ENCODE data around the gene TMC5.

GRCh38 chr16:19415918-19416317 lies 1.8 kb upstream of the TMC5 start:
- TF ChIP-seq RCOR1 (IDR thresholded peaks at IDR 0.05; ENCODE audit: insufficient replicate concordance, low read length) = no peak
- no peak for TF ChIP-seq CTCF (conservative IDR thresholded peaks at IDR 0.05; ENCODE audit: low read depth, low read length)
- no peak for TF ChIP-seq POLR2A (IDR thresholded peaks at IDR 0.05; ENCODE audit: low read depth, low read length)
- TF ChIP-seq MXI1 (IDR thresholded peaks at IDR 0.05; ENCODE audit: borderline replicate concordance, low read depth, low read length) = no peak
- TF ChIP-seq RAD21 (IDR thresholded peaks at IDR 0.05; ENCODE audit: low read length) = no peak
- no peak for TF ChIP-seq CEBPB (IDR thresholded peaks at IDR 0.05; ENCODE audit: low read depth, low read length)
- no peak for TF ChIP-seq NFE2L2 (IDR thresholded peaks at IDR 0.05; ENCODE audit: low read depth, low read length)
- no peak for TF ChIP-seq MAFK (IDR thresholded peaks at IDR 0.05; ENCODE audit: low read depth, low read length)
- no peak for TF ChIP-seq SMC3 (IDR thresholded peaks at IDR 0.05; ENCODE audit: low read depth, low read length)
- TF ChIP-seq BHLHE40 (IDR thresholded peaks at IDR 0.05; ENCODE audit: low read depth, low read length) = no peak
- TF ChIP-seq RFX5 (IDR thresholded peaks at IDR 0.05; ENCODE audit: low read depth, low read length) = no peak
- TF ChIP-seq MAZ (IDR thresholded peaks at IDR 0.05; ENCODE audit: borderline replicate concordance, low read depth, low read length) = no peak

Measured in IMR-90 (cell line).